ENCODE measurements around the gene BNIP3.

Gene BNIP3

GRCh38 chr10:131949041-131949862 lies 32.5 kb downstream of the BNIP3 start:
- DNase-seq (ENCODE audit: low read depth in 2 of 2): no peak

GRCh38 chr10:131948501-131948900 lies 33.2 kb downstream of the BNIP3 start:
- DNase-seq (ENCODE audit: low read depth in 2 of 2): no peak

GRCh38 chr10:131947631-131948347 lies 33.9 kb downstream of the BNIP3 start:
- no peak for DNase-seq (ENCODE audit: low read depth in 2 of 2)

GRCh38 chr10:131946880-131947279 lies 34.8 kb downstream of the BNIP3 start:
- DNase-seq (ENCODE audit: low read depth in 2 of 2): no peak

GRCh38 chr10:131946321-131946751 lies 35.4 kb downstream of the BNIP3 start:
- no peak for DNase-seq (ENCODE audit: low read depth in 2 of 2)

- no peak for DNase-seq (ENCODE audit: low read depth in 2 of 2)
These were observed 36.6 kb downstream of the BNIP3 start for GRCh38 chr10:131944976-131945695.

- DNase-seq (ENCODE audit: low read depth in 2 of 2): no peak
These were observed 37.3 kb downstream of the BNIP3 start for GRCh38 chr10:131944412-131944811.

- no peak for DNase-seq (ENCODE audit: low read depth in 2 of 2)
These were observed 38.5 kb downstream of the BNIP3 start for GRCh38 chr10:131943021-131943814.

GRCh38 chr10:131942455-131942854 lies 39.3 kb downstream of the BNIP3 start:
- DNase-seq (ENCODE audit: low read depth in 2 of 2): no peak

GRCh38 chr10:131938681-131939080 lies 43.0 kb downstream of the BNIP3 start:
- no peak for DNase-seq (ENCODE audit: low read depth in 2 of 2)

- DNase-seq (ENCODE audit: low read depth in 2 of 2): no peak
These were observed 43.9 kb downstream of the BNIP3 start for GRCh38 chr10:131937836-131938235.

- DNase-seq (ENCODE audit: low read depth in 2 of 2): no peak
These were observed 45.0 kb downstream of the BNIP3 start for GRCh38 chr10:131936736-131937135.

GRCh38 chr10:131936294-131936693 lies 45.4 kb downstream of the BNIP3 start:
- no peak for DNase-seq (ENCODE audit: low read depth in 2 of 2)

- no peak for DNase-seq (ENCODE audit: low read depth in 2 of 2)
These were observed 46.5 kb downstream of the BNIP3 start for GRCh38 chr10:131935260-131935659.

- no peak for DNase-seq (ENCODE audit: low read depth in 2 of 2)
These were observed 47.0 kb downstream of the BNIP3 start for GRCh38 chr10:131934769-131935168.

GRCh38 chr10:131933696-131934086 lies 48.0 kb downstream of the BNIP3 start:
- DNase-seq (ENCODE audit: low read depth in 2 of 2): no peak

- DNase-seq (ENCODE audit: low read depth in 2 of 2): no peak
These were observed 48.6 kb downstream of the BNIP3 start for GRCh38 chr10:131933016-131933695.

GRCh38 chr10:131931981-131932380 lies 49.7 kb downstream of the BNIP3 start:
- no peak for DNase-seq (ENCODE audit: low read depth in 2 of 2)

GRCh38 chr10:131930586-131931330 lies 51.0 kb downstream of the BNIP3 start:
- DNase-seq (ENCODE audit: low read depth in 2 of 2): no peak

GRCh38 chr10:131930150-131930549 lies 51.6 kb downstream of the BNIP3 start:
- no peak for DNase-seq (ENCODE audit: low read depth in 2 of 2)

All from stimulated activated CD8-positive, alpha-beta memory T cell treated with anti-CD3 and anti-CD28 coated beads, Interleukin-7, amount 100 ng/mL, for 1 hour (primary cell).